SK-N-SH (cell line): ENCODE data around the gene TAMALIN.

Experiments
- CHD2 ChIP-seq: fragments of 150-350 bp; IDR thresholded peaks from 2 replicates; pipeline ENCODE4 v1.6.1; 2018; ENCODE audit warnings: low read length; ENCODE audit not compliant: partially characterized antibody
- PBX3 ChIP-seq: IDR thresholded peaks from 2 replicates; pipeline ENCODE4; 2012
- SIN3A ChIP-seq: IDR thresholded peaks from 2 replicates; pipeline ENCODE4 v1.6.1; 2012; ENCODE audit warnings: low read depth, mild to moderate bottlenecking, low read length, moderate library complexity, borderline replicate concordance

GRCh38 chr12:52022841-52023181, 16.1 kb downstream of the TAMALIN start:
- TF ChIP-seq PBX3 (no peak), CHD2 (no peak), SIN3A (no peak)
